Tibial artery (tissue), 4 donors: ENCODE results near the gene KCNMA1.

Experiments used
- DNase-seq, 2 donors: peaks; one replicate each; pipeline ENCODE4 v3.0.0-alpha.2; 2019
- H3K27ac ChIP-seq, 2 donors: fragments of 200-600 bp; sonication (generic) in 1 of 2; 1 replicate in 1 of 2; 2 replicates in 1 of 2; pipeline ENCODE4 v1.5.1; 2018 to 2019; ENCODE audit warnings: mild to moderate bottlenecking in 1 of 2
- H3K27me3 ChIP-seq, 2 donors: fragments of 200-600 bp; sonication (generic) in 1 of 2; one replicate each; pipeline versions ENCODE4 v1.5.1 to v1.6.0; 2016 to 2019
- H3K36me3 ChIP-seq, 3 donors: fragments of 200-600 bp; sonication (generic) in 2 of 3; one replicate each; pipeline ENCODE4 v1.5.1; 2016 to 2019; ENCODE audit warnings: mild to moderate bottlenecking in 2 of 3
- H3K4me1 ChIP-seq, 4 donors: fragments of 200-600 bp; sonication (generic) in 2 of 4; 1 replicate in 3 of 4; 2 replicates in 1 of 4; pipeline ENCODE4 v1.5.1; 2016 to 2019
- H3K4me3 ChIP-seq, 2 donors: fragments of 200-600 bp; sonication (generic) in 1 of 2; 1 replicate in 1 of 2; 2 replicates in 1 of 2; pipeline ENCODE4 v1.5.1; 2018 to 2019; ENCODE audit warnings: mild to moderate bottlenecking in 2 of 2
- H3K9me3 ChIP-seq, 3 donors: fragments of 200-600 bp; sonication (generic) in 1 of 3; one replicate each; pipeline ENCODE4 v1.5.1; 2016 to 2019
- CTCF ChIP-seq, 2 experiments: fragments of 200-600 bp in 1 of 2; fragments of 450-650 bp in 1 of 2; IDR thresholded peaks; one replicate each; pipeline ENCODE4 v1.5.1; 2017 to 2019; ENCODE audit warnings: antibody characterized with exemption in 2 of 2, mild to moderate bottlenecking in 1 of 2, moderate library complexity in 1 of 2
- intact Hi-C: fragments of 100-400 bp; cut with DNase I; formaldehyde crosslinking; loops from one replicate; pipeline ENCODE4 v1.15.0; 2023; ENCODE audit warnings: low total_unique reads

The KCNMA1 gene

GRCh38 chr10:76901701-76902100, 735.9 kb downstream of the KCNMA1 start:
- H3K27me3 ChIP-seq = no peaks in the 10 kb centered on the region
- no peak for TF ChIP-seq CTCF (IDR thresholded peaks at IDR 0.05)
- no peaks in the 10 kb centered on the region for H3K4me1 ChIP-seq
- DNase-seq = no peak
- intact Hi-C loops = no loop called here
- H3K27ac ChIP-seq = no peak overlapping the region
- peaks cover 0 to 10% (median 0%) of the 10 kb centered on the region in 3 donors for H3K36me3 ChIP-seq
- H3K4me3 ChIP-seq = no peak overlapping the region
- H3K9me3 ChIP-seq = no peaks in the 10 kb centered on the region

- no peak for TF ChIP-seq CTCF (IDR thresholded peaks at IDR 0.05)
These were observed 738.1 kb downstream of the KCNMA1 start for GRCh38 chr10:76899490-76899889.

GRCh38 chr10:76892766-76893479, 744.7 kb downstream of the KCNMA1 start:
- no peak for DNase-seq
- H3K36me3 ChIP-seq = peaks cover 23 to 31% (median 25%) of the 10 kb centered on the region in 3 donors
- no peak overlapping the region for H3K27ac ChIP-seq
- intact Hi-C loops = no loop called here
- peaks cover 0 to 14% (median 2%) of the 10 kb centered on the region in 4 donors for H3K4me1 ChIP-seq
- H3K9me3 ChIP-seq = no peaks in the 10 kb centered on the region
- H3K27me3 ChIP-seq = no peaks in the 10 kb centered on the region
- TF ChIP-seq CTCF (IDR thresholded peaks at IDR 0.05) = no peak
- no peak overlapping the region for H3K4me3 ChIP-seq

More at GRCh38 chr10:76899490-76899889, 738.1 kb downstream of the KCNMA1 start:
- Histone ChIP-seq H3K36me3 (peaks cover 0 to 15% (median 5%) of the 10 kb centered on the region in 3 donors), H3K4me3 (no peak overlapping the region), H3K27me3 (no peaks in the 10 kb centered on the region), H3K4me1 (no peaks in the 10 kb centered on the region), H3K9me3 (no peaks in the 10 kb centered on the region), H3K27ac (no peak overlapping the region)
- DNase-seq = no peak
- intact Hi-C loops = no loop called here

GRCh38 chr10:76887223-76888010, 750.2 kb downstream of the KCNMA1 start:
- DNase-seq = no peak
- TF ChIP-seq CTCF (IDR thresholded peaks at IDR 0.05) = no peak
- peaks cover 18 to 35% (median 31%) of the 10 kb centered on the region in 3 donors for H3K36me3 ChIP-seq
- no peaks in the 10 kb centered on the region for H3K9me3 ChIP-seq
- H3K4me3 ChIP-seq = no peak overlapping the region
- H3K4me1 ChIP-seq = peaks cover 0 to 15% (median 0%) of the 10 kb centered on the region in 4 donors
- no peak overlapping the region for H3K27ac ChIP-seq
- intact Hi-C loops = no loop called here
- H3K27me3 ChIP-seq = no peaks in the 10 kb centered on the region

- Histone ChIP-seq H3K27ac (no peak overlapping the region), H3K36me3 (peaks cover 11 to 28% (median 26%) of the 10 kb centered on the region in 3 donors), H3K27me3 (no peaks in the 10 kb centered on the region), H3K4me1 (peaks cover 0 to 15% (median 0%) of the 10 kb centered on the region in 4 donors), H3K9me3 (no peaks in the 10 kb centered on the region), H3K4me3 (no peak overlapping the region)
- DNase-seq = no peak
- intact Hi-C loops = no loop called here
- no peak for TF ChIP-seq CTCF (IDR thresholded peaks at IDR 0.05)
These were observed 751.8 kb downstream of the KCNMA1 start for GRCh38 chr10:76885816-76886215.
